ENCODE results near the gene CNTNAP5. TPM values are rescaled to one million over a fixed set of nuclear protein-coding genes. Genes with fewer than 3 reads are reported as not detected.

Gene CNTNAP5
- total RNA-seq, 1 experiment from 2014 or later: not detected

DNA sequence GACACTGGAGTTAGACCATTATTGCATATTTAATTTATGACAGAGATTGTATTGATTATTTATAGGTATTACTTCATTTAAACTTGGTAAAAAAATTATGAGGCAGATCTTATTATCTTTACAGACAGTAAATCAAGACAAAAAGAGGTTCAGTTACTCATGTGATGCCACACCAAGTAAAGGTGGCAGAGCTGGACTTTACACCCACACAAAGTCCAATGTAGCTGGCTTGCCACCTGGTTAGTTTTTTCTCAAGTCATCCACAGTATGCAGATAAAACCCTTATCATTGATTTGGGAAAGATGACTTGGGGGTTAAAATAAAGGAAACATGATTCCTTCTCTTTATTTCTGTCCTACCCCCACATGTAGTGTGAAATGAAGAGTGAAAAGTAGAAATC is 137.2 kb downstream of the CNTNAP5 start:
- DNase-seq (ENCODE audit: low spot score): no peak
- ChIA-PET POLR2A (ENCODE audit: low non-redundant PET) (no interaction called here), CTCF (no interaction called here)
- TF ChIP-seq EZH2 (IDR thresholded peaks at IDR 0.05; ENCODE audit: borderline replicate concordance, low read depth, low read length, poor library complexity, severe bottlenecking) (no peak), CTCF (conservative IDR thresholded peaks at IDR 0.05; ENCODE audit: low read depth, low read length) (no peak)
- no TSS peak for BruUV-seq (replicated peaks)
- intact Hi-C loops (cut with micrococcal nuclease; ENCODE audit: unreplicated experiment): no loop called here
- Histone ChIP-seq H3K4me3 (ENCODE audit: low read depth, low read length, poor library complexity, severe bottlenecking) (no peak overlapping the region), H3K36me3 (ENCODE audit: insufficient read depth, low read length, poor library complexity, severe bottlenecking) (no peaks in the 10 kb centered on the region), H3K9me3 (ENCODE audit: low read depth, low read length, poor library complexity, severe bottlenecking) (no peaks in the 10 kb centered on the region), H3K4me1 (ENCODE audit: insufficient read depth, low read length, poor library complexity, severe bottlenecking) (no peaks in the 10 kb centered on the region), H3K27me3 (replicated peaks; ENCODE audit: insufficient read depth, low read depth, low read length, poor library complexity) (no peaks in the 10 kb centered on the region), H3K27ac (ENCODE audit: low read depth, low read length, poor library complexity, severe bottlenecking) (no peak overlapping the region)

- ChIA-PET POLR2A (ENCODE audit: low non-redundant PET) (no interaction called here), CTCF (no interaction called here)
- BruUV-seq (replicated peaks): no TSS peak
- intact Hi-C loops (cut with micrococcal nuclease; ENCODE audit: unreplicated experiment): no loop called here
- Histone ChIP-seq H3K27ac (ENCODE audit: low read depth, low read length, poor library complexity, severe bottlenecking) (no peak overlapping the region), H3K27me3 (replicated peaks; ENCODE audit: insufficient read depth, low read depth, low read length, poor library complexity) (no peaks in the 10 kb centered on the region), H3K36me3 (ENCODE audit: insufficient read depth, low read length, poor library complexity, severe bottlenecking) (no peaks in the 10 kb centered on the region), H3K9me3 (ENCODE audit: low read depth, low read length, poor library complexity, severe bottlenecking) (no peaks in the 10 kb centered on the region), H3K4me1 (ENCODE audit: insufficient read depth, low read length, poor library complexity, severe bottlenecking) (no peaks in the 10 kb centered on the region), H3K4me3 (ENCODE audit: low read depth, low read length, poor library complexity, severe bottlenecking) (no peak overlapping the region)
- DNase-seq (ENCODE audit: low spot score): no peak
- TF ChIP-seq EZH2 (IDR thresholded peaks at IDR 0.05; ENCODE audit: borderline replicate concordance, low read depth, low read length, poor library complexity, severe bottlenecking) (no peak), CTCF (conservative IDR thresholded peaks at IDR 0.05; ENCODE audit: low read depth, low read length) (no peak)
Measured at GRCh38 chr2:124163840-124164239, 138.8 kb downstream of the CNTNAP5 start.

DNA sequence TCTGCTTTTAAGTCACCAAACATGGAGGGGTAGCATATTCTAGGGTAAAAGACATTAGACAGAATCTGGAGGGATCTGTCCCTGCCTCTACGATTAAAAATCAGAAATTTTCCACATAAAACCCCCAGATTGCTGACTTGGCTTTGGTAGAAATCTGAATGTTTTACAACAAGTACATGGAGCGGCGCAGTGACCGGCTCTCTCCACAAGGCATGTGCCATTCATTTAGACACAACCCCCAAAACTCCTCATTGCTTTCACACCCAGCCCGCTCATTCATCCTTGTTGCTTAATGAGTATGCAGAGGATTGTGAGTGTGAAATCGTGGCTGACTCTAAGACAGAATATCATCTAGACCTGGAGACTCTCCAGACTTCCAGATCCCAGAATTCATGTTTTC is 140.6 kb downstream of the CNTNAP5 start:
- no peaks in the 10 kb centered on the region for H3K9me3 ChIP-seq (ENCODE audit: low read depth, low read length, poor library complexity, severe bottlenecking)
- no peaks in the 10 kb centered on the region for H3K4me1 ChIP-seq (ENCODE audit: insufficient read depth, low read length, poor library complexity, severe bottlenecking)
- no peaks in the 10 kb centered on the region for H3K36me3 ChIP-seq (ENCODE audit: insufficient read depth, low read length, poor library complexity, severe bottlenecking)
- no peak overlapping the region for H3K27ac ChIP-seq (ENCODE audit: low read depth, low read length, poor library complexity, severe bottlenecking)
- no peak overlapping the region for H3K4me3 ChIP-seq (ENCODE audit: low read depth, low read length, poor library complexity, severe bottlenecking)
- H3K27me3 ChIP-seq (replicated peaks; ENCODE audit: insufficient read depth, low read depth, low read length, poor library complexity): no peaks in the 10 kb centered on the region
- CTCF ChIA-PET: no interaction called here
- no peak for TF ChIP-seq CTCF (conservative IDR thresholded peaks at IDR 0.05; ENCODE audit: low read depth, low read length)
- TF ChIP-seq EZH2 (IDR thresholded peaks at IDR 0.05; ENCODE audit: borderline replicate concordance, low read depth, low read length, poor library complexity, severe bottlenecking): no peak
- POLR2A ChIA-PET (ENCODE audit: low non-redundant PET): no interaction called here
- no TSS peak for BruUV-seq (replicated peaks)
- intact Hi-C loops (cut with micrococcal nuclease; ENCODE audit: unreplicated experiment): no loop called here
- DNase-seq (ENCODE audit: low spot score): no peak
